Measurements from ENCODE around the gene ATP6V1D.

The ATP6V1D gene

DNA sequence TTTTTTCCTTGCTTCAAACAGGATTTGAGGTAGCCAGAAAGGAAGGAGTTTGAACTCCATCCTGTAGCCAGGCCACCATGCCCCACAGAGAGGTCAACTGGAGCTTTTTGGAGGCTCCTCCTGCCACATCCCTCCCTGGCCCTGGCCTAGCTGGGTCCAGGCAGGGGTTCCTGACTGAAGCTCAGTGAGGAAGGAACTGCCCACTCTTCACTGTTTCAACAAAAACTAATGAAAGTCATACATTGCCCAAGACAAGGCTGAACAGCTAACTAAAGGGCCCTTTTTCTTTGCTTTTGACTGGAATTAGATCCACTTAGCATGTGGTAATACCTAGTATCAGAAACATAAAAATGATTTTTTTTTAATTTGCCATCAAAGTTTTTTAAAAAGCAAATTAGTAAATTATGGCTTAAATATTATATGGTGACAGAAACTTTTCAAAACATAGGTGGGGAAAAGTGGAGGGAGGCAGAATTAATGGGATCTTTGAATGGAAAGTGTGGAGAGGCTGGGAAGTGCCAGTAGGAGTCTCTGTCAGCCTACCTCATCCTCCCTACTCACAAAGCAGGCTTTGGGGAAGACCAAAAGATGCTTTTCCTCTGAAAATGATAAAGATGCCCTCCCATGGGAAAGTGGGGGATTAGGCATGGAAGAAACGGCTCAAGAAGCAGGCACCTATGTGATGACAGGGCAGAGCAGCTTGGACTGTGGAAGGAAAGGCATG, 30.4 kb upstream of the ATP6V1D start:
- no peaks in the 10 kb centered on the region for H3K9me3 ChIP-seq (ENCODE audit: control insufficient read depth, low read length)
- no peaks in the 10 kb centered on the region for H3K4me1 ChIP-seq (ENCODE audit: control insufficient read depth, insufficient read depth, low read length)
- H3K4me3 ChIP-seq (ENCODE audit: low read length): no peak overlapping the region
- H3K27me3 ChIP-seq (ENCODE audit: control insufficient read depth, insufficient read depth, low read length): no peaks in the 10 kb centered on the region
- H3K9ac ChIP-seq (ENCODE audit: low read length): no peak overlapping the region
- H3K36me3 ChIP-seq (ENCODE audit: control insufficient read depth, insufficient read depth, low read length): peaks cover 8% of the 10 kb centered on the region

DNA sequence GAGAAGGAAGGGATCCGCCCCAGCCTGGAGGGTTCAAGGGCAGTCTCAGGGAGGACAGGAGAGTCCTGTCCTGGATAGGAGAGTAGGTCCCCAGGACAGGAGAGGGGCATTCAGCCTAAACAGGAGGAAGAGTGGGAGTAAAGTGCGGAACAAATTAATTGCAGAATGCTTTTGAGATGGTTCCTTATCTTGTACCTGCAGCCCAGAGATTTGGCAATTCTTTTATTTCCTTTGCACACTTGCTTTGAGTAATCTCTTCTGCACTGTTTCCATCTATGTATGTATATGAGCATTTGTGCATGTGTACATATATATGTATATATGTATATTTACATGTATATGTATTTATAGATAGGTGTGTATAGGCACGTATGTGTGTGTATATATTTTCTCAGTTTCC, 29.7 kb upstream of the ATP6V1D start:
- Histone ChIP-seq H3K4me3 (ENCODE audit: low read length) (no peak overlapping the region), H3K36me3 (ENCODE audit: control insufficient read depth, insufficient read depth, low read length) (peaks cover 8% of the 10 kb centered on the region), H3K9me3 (ENCODE audit: control insufficient read depth, low read length) (no peaks in the 10 kb centered on the region), H3K4me1 (ENCODE audit: control insufficient read depth, insufficient read depth, low read length) (no peaks in the 10 kb centered on the region), H3K27me3 (ENCODE audit: control insufficient read depth, insufficient read depth, low read length) (no peaks in the 10 kb centered on the region), H3K9ac (ENCODE audit: low read length) (no peak overlapping the region)

DNA sequence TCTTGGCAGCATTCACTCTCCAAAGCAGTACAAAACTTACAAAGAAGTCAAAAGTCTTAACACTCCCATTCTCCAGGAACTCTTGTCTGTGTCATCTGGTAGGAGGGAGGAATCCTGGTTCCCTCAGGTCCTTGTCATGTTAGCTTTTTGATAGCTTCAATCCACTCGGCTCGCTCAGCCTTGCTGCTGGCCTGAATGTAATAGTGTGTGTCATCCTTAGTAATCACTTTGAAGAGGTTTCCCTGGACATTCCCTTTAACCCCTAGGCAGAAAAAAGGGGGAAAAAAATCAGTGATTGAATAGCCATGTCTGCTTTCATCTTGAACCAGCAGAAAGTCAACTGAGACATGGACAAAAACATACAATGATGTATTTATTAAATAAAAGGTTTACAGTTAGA, 27.6 kb upstream of the ATP6V1D start:
- no peaks in the 10 kb centered on the region for H3K9me3 ChIP-seq (ENCODE audit: control insufficient read depth, low read length)
- no peaks in the 10 kb centered on the region for H3K4me1 ChIP-seq (ENCODE audit: control insufficient read depth, insufficient read depth, low read length)
- no peak overlapping the region for H3K9ac ChIP-seq (ENCODE audit: low read length)
- no peaks in the 10 kb centered on the region for H3K27me3 ChIP-seq (ENCODE audit: control insufficient read depth, insufficient read depth, low read length)
- no peak overlapping the region for H3K4me3 ChIP-seq (ENCODE audit: low read length)
- H3K36me3 ChIP-seq (ENCODE audit: control insufficient read depth, insufficient read depth, low read length): peaks cover 10% of the 10 kb centered on the region

DNA sequence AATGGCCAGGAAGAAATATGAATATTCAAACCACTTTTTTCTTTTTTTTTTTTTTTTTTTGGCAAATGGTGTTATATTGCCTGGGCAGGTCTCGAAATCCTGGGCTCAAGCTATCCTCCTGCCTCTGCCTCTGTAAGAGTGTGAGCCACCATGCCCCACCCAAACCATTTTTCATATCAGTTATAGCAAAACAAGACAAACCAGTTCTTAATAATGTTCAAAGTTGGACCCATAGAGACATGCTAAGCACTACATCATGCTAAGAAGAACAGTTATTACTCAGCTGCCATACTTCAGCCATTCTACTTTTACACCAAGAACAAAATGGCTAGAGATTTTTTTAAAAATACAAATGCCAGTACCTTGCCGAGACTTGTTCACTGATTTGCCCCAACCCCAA, 26.0 kb upstream of the ATP6V1D start:
- Histone ChIP-seq H3K4me1 (ENCODE audit: control insufficient read depth, insufficient read depth, low read length) (no peaks in the 10 kb centered on the region), H3K27me3 (ENCODE audit: control insufficient read depth, insufficient read depth, low read length) (no peaks in the 10 kb centered on the region), H3K4me3 (ENCODE audit: low read length) (no peak overlapping the region), H3K36me3 (ENCODE audit: control insufficient read depth, insufficient read depth, low read length) (peaks cover 10% of the 10 kb centered on the region), H3K9me3 (ENCODE audit: control insufficient read depth, low read length) (no peaks in the 10 kb centered on the region), H3K9ac (ENCODE audit: low read length) (no peak overlapping the region)

DNA sequence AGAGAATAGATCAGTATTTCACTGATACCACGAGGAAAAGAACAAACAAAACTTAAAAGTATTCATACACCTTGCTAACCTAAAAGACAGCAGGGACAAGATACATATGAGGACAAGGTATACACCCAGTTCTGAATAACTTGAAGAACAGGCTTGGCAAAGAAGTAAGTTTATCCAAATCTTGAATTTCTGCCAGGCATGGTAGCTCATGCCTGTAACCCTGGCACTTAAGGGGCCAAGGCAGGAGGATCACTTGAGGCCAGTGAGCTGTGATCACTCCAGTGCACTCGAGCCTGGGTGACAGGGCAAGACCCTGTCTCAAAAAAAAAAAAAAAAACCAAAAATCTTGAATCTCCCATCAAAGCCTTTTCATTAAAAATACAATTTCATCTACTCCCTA, 25.5 kb upstream of the ATP6V1D start:
- peaks cover 6% of the 10 kb centered on the region for H3K36me3 ChIP-seq (ENCODE audit: control insufficient read depth, insufficient read depth, low read length)
- no peak overlapping the region for H3K4me3 ChIP-seq (ENCODE audit: low read length)
- no peaks in the 10 kb centered on the region for H3K9me3 ChIP-seq (ENCODE audit: control insufficient read depth, low read length)
- H3K4me1 ChIP-seq (ENCODE audit: control insufficient read depth, insufficient read depth, low read length): no peaks in the 10 kb centered on the region
- H3K9ac ChIP-seq (ENCODE audit: low read length): no peak overlapping the region
- no peaks in the 10 kb centered on the region for H3K27me3 ChIP-seq (ENCODE audit: control insufficient read depth, insufficient read depth, low read length)

DNA sequence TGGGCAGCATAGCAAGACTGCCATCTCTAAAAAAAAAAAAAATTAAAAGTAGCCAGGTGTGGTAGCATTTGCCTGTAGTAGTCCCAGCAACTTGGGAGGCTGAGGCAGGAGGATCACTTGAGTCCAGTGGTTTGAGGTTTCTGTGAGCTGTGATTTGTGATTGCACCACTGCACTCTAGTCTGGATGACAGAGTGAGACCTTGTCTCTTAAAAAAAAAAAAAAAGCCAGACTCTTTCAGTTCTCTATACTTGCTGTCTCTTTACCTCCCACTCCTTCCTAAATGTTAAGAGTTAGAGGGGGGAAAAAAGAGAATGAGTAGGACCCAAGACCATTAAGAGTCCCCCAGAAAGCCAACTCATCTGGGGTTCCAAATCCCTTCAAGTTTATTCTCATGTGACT, 18.3 kb upstream of the ATP6V1D start:
- no peaks in the 10 kb centered on the region for H3K9me3 ChIP-seq (ENCODE audit: control insufficient read depth, low read length)
- H3K36me3 ChIP-seq (ENCODE audit: control insufficient read depth, insufficient read depth, low read length): peaks cover 13% of the 10 kb centered on the region
- H3K4me3 ChIP-seq (ENCODE audit: low read length): no peak overlapping the region
- H3K9ac ChIP-seq (ENCODE audit: low read length): no peak overlapping the region
- H3K27me3 ChIP-seq (ENCODE audit: control insufficient read depth, insufficient read depth, low read length): no peaks in the 10 kb centered on the region
- no peaks in the 10 kb centered on the region for H3K4me1 ChIP-seq (ENCODE audit: control insufficient read depth, insufficient read depth, low read length)

DNA sequence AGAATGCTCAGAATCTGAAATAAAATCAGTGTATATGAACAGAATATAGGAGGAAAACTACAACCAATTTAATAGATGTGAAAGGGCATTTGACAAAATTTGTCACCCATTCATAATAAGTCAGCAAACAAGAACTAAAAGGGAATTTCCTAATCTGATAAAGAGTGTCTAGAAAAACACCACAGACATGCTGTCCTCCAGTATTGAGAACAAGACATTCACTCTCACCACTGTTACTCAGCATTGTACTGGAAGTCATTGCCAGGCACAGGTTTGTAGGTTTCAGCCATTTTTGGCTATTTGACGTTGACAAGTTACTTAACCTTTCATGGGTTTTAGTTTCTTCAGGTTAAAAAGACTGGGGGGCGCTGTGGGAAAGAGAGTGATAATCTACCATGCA, 13.7 kb upstream of the ATP6V1D start:
- Histone ChIP-seq H3K9ac (ENCODE audit: low read length) (no peak overlapping the region), H3K27me3 (ENCODE audit: control insufficient read depth, insufficient read depth, low read length) (no peaks in the 10 kb centered on the region), H3K36me3 (ENCODE audit: control insufficient read depth, insufficient read depth, low read length) (peaks cover 7% of the 10 kb centered on the region), H3K9me3 (ENCODE audit: control insufficient read depth, low read length) (no peaks in the 10 kb centered on the region), H3K4me1 (ENCODE audit: control insufficient read depth, insufficient read depth, low read length) (no peaks in the 10 kb centered on the region), H3K4me3 (ENCODE audit: low read length) (no peak overlapping the region)

DNA sequence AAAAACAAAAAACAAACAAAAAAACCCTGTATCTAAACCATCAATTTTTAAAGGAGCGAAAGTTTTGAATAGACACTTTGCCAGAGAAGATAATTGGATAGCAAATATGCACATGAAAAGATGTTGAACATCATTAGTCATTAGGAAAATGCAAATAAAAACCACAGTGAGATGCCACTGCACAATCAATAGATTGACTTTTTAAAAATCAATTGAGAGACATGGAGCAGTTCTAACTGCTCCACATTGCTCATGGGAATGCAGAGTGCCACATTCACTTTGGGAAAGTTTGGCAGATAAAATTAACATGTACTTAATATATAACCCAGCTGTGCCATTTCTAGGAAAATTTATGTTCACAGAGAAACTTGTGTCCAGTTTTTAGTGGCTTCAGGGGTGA, 13.2 kb upstream of the ATP6V1D start:
- H3K4me1 ChIP-seq (ENCODE audit: control insufficient read depth, insufficient read depth, low read length): no peaks in the 10 kb centered on the region
- H3K36me3 ChIP-seq (ENCODE audit: control insufficient read depth, insufficient read depth, low read length): peaks cover 7% of the 10 kb centered on the region
- no peak overlapping the region for H3K4me3 ChIP-seq (ENCODE audit: low read length)
- H3K27me3 ChIP-seq (ENCODE audit: control insufficient read depth, insufficient read depth, low read length): no peaks in the 10 kb centered on the region
- H3K9me3 ChIP-seq (ENCODE audit: control insufficient read depth, low read length): no peaks in the 10 kb centered on the region
- no peak overlapping the region for H3K9ac ChIP-seq (ENCODE audit: low read length)

DNA sequence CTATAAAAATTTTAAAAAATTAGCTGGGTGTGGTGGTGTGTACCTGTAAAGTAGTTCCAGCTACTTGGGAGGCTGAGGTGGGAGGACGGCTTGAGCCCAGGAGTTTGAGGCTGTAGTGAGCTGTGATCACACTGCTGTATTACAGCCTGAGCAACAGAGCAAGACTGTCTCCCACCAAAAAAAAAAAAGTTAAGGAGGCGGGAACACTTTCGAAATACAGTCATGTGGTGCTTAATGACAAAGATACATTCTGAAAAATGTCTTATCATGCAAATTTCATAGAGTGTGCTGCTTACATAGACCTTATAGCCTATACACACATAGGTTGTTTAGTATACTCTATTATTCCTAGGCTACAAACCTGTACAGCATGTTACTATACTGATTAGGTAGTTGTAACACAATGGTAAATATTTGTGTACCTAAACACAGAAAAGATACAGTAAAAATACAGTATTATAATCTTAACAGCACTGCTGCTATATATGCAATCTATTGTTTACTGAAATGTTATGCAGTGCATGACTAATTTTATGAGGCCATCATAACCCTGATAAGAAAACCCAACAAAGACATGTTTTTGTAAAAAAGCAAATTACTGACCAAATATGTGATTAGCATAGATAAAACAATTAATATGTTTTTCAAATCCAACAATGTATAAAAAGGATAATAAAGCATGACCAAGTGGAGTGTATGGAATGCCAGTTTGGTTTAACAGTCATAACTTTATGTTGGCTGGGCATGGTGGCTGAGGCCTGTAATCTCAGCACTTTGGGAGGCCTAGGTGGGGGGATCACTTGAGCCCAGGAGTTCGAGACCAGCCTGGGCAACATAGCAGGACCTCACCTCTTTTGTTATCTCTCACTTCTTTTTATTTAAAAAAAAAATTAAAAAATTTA, 11.9 kb upstream of the ATP6V1D start:
- Histone ChIP-seq H3K9ac (ENCODE audit: low read length) (no peak overlapping the region), H3K4me1 (ENCODE audit: control insufficient read depth, insufficient read depth, low read length) (no peaks in the 10 kb centered on the region), H3K27me3 (ENCODE audit: control insufficient read depth, insufficient read depth, low read length) (no peaks in the 10 kb centered on the region), H3K9me3 (ENCODE audit: control insufficient read depth, low read length) (no peaks in the 10 kb centered on the region), H3K36me3 (ENCODE audit: control insufficient read depth, insufficient read depth, low read length) (no peaks in the 10 kb centered on the region), H3K4me3 (ENCODE audit: low read length) (no peak overlapping the region)

DNA sequence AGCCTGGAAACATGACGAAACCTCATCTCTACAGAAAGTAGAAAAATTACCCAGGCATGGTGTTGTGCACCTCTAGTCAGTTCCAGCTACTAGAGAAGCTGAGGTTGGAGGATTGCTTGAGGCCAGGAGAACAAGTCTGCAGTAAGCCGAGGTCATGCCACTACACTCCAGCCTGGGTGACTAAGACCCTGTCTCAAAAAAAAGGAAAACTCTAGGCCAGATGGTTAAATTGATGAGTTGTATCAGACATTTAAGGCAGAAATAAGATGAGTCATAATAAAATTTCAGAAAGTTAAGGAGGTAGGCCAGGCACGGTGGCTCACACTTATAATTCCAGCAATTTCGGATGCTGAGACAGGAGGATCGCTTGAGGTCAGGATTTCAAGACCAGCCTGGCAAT, 11.2 kb upstream of the ATP6V1D start:
- Histone ChIP-seq H3K4me3 (ENCODE audit: low read length) (no peak overlapping the region), H3K36me3 (ENCODE audit: control insufficient read depth, insufficient read depth, low read length) (no peaks in the 10 kb centered on the region), H3K27me3 (ENCODE audit: control insufficient read depth, insufficient read depth, low read length) (no peaks in the 10 kb centered on the region), H3K9ac (ENCODE audit: low read length) (no peak overlapping the region), H3K4me1 (ENCODE audit: control insufficient read depth, insufficient read depth, low read length) (no peaks in the 10 kb centered on the region), H3K9me3 (ENCODE audit: control insufficient read depth, low read length) (no peaks in the 10 kb centered on the region)

DNA sequence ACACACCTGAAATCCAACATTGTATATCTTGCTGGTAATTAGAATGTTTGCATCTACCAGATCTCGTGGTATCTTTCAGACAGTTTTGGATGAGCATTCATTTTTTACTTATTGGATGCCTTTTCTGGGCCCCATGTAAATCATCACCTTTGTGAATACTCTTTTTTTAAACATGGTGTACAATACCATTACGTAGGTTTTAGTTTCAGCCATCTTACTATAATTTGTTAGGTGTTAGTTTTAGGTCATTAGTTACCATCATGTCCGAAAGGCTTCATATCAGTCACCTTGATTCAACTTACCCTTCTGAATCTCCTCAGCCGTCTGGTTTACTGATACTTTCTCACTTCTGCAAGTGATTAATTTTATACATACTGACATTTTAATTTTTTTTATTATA, 5.9 kb upstream of the ATP6V1D start:
- Histone ChIP-seq H3K4me1 (ENCODE audit: control insufficient read depth, insufficient read depth, low read length) (no peaks in the 10 kb centered on the region), H3K27me3 (ENCODE audit: control insufficient read depth, insufficient read depth, low read length) (no peaks in the 10 kb centered on the region), H3K4me3 (ENCODE audit: low read length) (no peak overlapping the region), H3K9ac (ENCODE audit: low read length) (no peak overlapping the region), H3K36me3 (ENCODE audit: control insufficient read depth, insufficient read depth, low read length) (no peaks in the 10 kb centered on the region), H3K9me3 (ENCODE audit: control insufficient read depth, low read length) (no peaks in the 10 kb centered on the region)

DNA sequence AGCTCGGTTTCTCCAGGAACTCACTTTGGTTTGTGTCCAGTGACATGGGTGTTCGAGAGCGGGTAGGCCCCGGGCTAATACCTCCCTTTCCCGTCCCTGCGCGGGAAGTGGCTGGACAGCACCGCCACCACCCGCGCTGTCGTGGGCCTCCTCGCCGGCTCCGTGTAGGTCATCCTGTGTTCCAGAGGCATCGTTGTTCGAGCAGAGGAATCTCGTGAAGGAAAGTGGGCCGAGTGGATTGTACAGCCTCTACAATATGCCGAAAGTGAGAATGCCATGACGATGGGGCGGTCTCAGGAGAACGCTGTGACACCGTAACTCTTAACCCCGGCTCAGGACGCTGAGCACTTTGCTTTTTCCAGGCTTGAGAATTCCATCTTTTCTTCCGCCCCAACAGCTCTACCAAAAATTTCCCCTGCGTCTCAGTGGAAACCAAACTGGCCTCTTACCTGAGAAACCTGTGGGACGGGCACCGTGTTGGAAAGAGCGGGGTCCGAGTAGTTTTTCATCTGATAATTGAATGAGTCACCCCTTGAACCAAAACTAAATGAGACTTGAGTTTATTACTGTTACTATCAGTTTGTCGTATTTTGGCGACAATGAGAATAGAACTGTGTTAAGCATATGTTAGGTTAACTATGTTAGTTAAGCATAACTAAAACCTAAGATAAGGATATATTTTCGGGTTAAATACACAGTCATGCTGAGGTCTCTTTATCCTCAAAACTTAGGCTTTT, 1.0 kb upstream of the ATP6V1D start:
- Histone ChIP-seq H3K4me3 (ENCODE audit: low read length) (peak overlapping the region; percentile 86), H3K27me3 (ENCODE audit: control insufficient read depth, insufficient read depth, low read length) (no peaks in the 10 kb centered on the region), H3K9ac (ENCODE audit: low read length) (peak overlapping the region; percentile 70), H3K4me1 (ENCODE audit: control insufficient read depth, insufficient read depth, low read length) (peaks cover 16% of the 10 kb centered on the region), H3K36me3 (ENCODE audit: control insufficient read depth, insufficient read depth, low read length) (no peaks in the 10 kb centered on the region), H3K9me3 (ENCODE audit: control insufficient read depth, low read length) (no peaks in the 10 kb centered on the region)
